ENCODE measurements around the gene AVPR2. TPM values are rescaled to one million over a fixed set of nuclear protein-coding genes. Genes with fewer than 3 reads are reported as not detected.

Gene AVPR2
- total RNA-seq, 4 donors from 2014 or later, result 0.53 to 5.0 (median 1.1) TPM

- peak overlapping the region in 1 of 4 donors; percentile 12 for H3K4me3 ChIP-seq
Measured at GRCh38 chrX:153921511-153922446, 17.3 kb downstream of the AVPR2 start.

GRCh38 chrX:153922932-153923857 is 18.7 kb downstream of the AVPR2 start:
- peak in 2 of 3 donors; percentile 54 to 80 for DNase-seq
- Histone ChIP-seq H3K27me3 (no peaks in the 10 kb centered on the region), H3K27ac (peak overlapping the region in 2 of 4 donors; percentile 95 to 96), H3K4me3 (peak overlapping the region in 1 of 4 donors; percentile 63), H3K36me3 (no peaks in the 10 kb centered on the region), H3K9me3 (no peaks in the 10 kb centered on the region), H3K4me1 (peaks cover 0 to 27% (median 10%) of the 10 kb centered on the region in 4 donors)
- TF ChIP-seq POLR2A (IDR thresholded peaks at IDR 0.05) (no peak), CTCF (IDR thresholded peaks at IDR 0.05) (peak in 2 of 6 experiments; percentile 25 to 39)

More at GRCh38 chrX:153921511-153922446, 17.3 kb downstream of the AVPR2 start:
- Histone ChIP-seq H3K9me3 (no peaks in the 10 kb centered on the region), H3K27ac (peak overlapping the region in 2 of 4 donors; percentile 13 to 31), H3K4me1 (peaks cover 0 to 21% (median 3%) of the 10 kb centered on the region in 4 donors), H3K27me3 (no peaks in the 10 kb centered on the region), H3K36me3 (no peaks in the 10 kb centered on the region)
- no peak for DNase-seq
- TF ChIP-seq CTCF (IDR thresholded peaks at IDR 0.05), result no peak
- TF ChIP-seq POLR2A (IDR thresholded peaks at IDR 0.05), result no peak

GRCh38 chrX:153924149-153924861 is 19.8 kb downstream of the AVPR2 start:
- Histone ChIP-seq H3K9me3 (no peaks in the 10 kb centered on the region), H3K27ac (peak overlapping the region; percentile 45 to 99 (median 96)), H3K27me3 (no peaks in the 10 kb centered on the region), H3K4me1 (peaks cover 0 to 34% (median 10%) of the 10 kb centered on the region in 4 donors), H3K36me3 (no peaks in the 10 kb centered on the region), H3K4me3 (peak overlapping the region in 3 of 4 donors; percentile 63 to 67 (median 63))
- peak in 2 of 3 donors; percentile 58 to 76 for DNase-seq
- TF ChIP-seq POLR2A (IDR thresholded peaks at IDR 0.05) (no peak), CTCF (IDR thresholded peaks at IDR 0.05) (peak in 5 of 6 experiments; percentile 16 to 44 (median 33))

- peak in 1 of 3 donors; percentile 59 for DNase-seq
- Histone ChIP-seq H3K36me3 (peaks cover 0 to 4% (median 0%) of the 10 kb centered on the region in 3 donors), H3K27ac (peak overlapping the region; percentile 95 to 99 (median 97)), H3K4me3 (peak overlapping the region; percentile 61 to 67 (median 63)), H3K9me3 (no peaks in the 10 kb centered on the region), H3K27me3 (no peaks in the 10 kb centered on the region), H3K4me1 (peaks cover 0 to 38% (median 10%) of the 10 kb centered on the region in 4 donors)
- TF ChIP-seq POLR2A (IDR thresholded peaks at IDR 0.05) (no peak), CTCF (IDR thresholded peaks at IDR 0.05) (no peak)
Measured at GRCh38 chrX:153925387-153925738, 20.9 kb downstream of the AVPR2 start.

All from Peyer's patch (tissue), 4 donors.